GM19240 (cell line): ENCODE data around the gene GALNT14.

Source experiments
- DNase-seq: peaks from one replicate; pipeline ENCODE4 v3.0.0; 2011; ENCODE audit warnings: low spot score; ENCODE audit not compliant: insufficient read length

Gene GALNT14

DNA sequence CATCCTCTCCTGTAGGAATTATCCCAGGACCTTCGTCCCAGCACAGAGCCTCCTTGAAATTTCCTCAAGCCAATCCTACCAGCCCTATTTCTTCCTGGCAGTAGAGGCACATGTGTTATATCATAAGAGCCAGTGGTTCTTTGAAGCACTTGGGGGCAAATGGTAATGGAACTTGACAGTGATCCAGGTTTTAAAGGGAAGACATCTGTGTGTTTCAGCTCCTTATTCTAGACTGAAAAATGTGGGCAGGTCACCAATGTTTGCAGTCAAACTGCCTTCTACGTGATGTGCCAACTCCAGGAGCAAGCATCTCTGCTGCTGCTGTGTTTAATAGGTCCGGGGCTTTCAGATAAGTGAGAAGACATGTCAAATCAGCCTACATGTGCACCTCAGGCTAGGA is 157.1 kb downstream of the GALNT14 start:
- DNase-seq: no peak

DNA sequence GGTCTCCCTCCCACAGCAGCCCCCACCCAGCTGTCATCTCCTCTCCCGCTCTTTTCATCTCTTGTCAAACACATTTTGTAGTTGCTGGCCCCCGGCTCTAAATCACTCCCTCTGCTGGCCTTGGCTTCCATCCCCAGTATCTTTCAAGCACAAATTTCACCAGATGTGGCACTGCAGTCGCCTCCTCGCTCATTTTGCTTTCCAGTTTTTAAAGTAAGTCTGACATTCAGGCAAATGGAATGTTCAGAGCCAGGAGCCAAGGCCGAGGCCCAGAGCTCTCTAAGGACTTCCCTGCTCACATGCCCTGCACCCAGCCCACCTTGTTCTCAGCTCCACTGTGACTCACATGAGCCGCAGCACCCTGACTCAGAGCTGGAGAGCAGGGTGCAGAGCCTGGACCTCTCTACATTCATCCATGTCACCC is 158.4 kb downstream of the GALNT14 start:
- DNase-seq: no peak

DNA sequence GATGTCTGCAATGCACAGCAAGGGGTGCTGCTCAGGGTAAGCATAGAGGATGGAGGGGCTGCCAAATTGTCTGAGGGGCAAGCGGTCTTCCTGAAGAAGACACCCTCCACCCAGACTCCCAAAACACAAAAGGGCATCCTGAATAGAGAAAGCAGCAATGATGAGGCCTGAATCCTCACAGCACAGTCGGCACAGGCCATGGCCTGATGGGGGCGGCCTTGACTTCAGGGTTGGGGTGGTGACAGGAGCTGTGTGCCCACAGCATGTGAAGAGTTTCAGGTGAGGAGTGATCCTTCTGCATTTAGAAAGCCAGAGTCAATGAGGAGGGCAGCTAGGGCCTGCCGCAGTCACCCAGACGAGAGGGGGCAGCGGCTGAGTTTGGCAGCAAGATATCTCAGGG is 159.4 kb downstream of the GALNT14 start:
- DNase-seq: no peak

- no peak for DNase-seq
Observed at GRCh38 chr2:30978044-30978443, 160.2 kb downstream of the GALNT14 start.

DNA sequence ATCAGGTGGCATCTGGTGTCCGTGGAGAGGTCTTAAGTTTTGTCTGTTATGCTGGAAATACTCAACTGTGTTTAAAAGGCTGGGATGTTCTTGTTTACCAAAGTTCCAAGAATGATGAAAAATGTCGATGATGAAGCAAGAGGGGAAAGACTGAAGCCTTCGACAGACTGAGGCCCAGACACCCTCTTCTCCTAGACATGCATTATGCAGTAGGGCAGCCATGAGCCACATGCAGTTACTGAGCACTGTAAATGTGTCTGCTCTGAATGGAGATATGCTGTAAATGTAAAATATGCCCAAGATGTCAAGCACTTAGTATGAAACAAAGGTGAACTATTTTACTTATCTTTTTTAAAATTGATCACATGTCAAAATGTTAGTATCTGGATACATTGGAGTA is 163.1 kb downstream of the GALNT14 start:
- no peak for DNase-seq

DNA sequence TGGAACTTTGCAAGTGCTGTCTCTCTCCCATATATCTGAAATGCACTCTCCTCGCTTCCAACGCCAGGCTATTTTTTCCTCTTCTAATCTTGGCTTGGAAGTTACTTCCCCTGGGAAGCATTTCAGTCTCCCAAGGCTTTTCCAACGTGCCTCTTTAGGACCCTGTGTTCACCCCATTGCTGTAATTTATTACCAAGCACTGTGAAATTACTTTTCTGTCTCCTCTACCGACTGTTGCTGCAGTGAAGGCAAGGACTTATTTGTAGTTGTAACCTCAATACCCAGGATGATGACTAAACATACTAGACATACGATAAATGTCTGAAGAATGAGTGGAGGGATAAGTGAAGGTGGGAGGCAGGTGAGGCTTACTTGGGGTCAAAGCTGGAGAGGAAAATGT is 163.7 kb downstream of the GALNT14 start:
- no peak for DNase-seq

DNA sequence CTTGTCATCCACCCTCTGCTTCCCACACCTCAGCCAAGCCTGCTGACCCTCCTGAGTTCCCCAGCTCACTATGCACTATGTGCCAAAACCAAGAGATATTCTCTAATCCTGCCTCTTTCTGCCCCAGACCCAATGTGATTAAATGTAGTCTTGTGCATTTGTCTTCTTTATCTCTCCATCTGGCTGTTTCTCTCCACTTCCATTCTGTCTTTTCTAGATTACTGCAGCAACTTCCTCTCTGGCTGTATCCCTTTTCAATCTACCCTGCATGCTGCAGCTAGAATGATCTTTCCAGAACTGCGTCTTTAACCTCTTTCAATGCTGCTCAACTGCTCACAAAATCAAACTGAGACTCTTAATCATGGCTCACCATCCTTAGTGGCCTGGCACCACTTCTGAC is 164.1 kb downstream of the GALNT14 start:
- DNase-seq: no peak

GRCh38 chr2:30971231-30972025 is 166.8 kb downstream of the GALNT14 start:
- DNase-seq: no peak

DNA sequence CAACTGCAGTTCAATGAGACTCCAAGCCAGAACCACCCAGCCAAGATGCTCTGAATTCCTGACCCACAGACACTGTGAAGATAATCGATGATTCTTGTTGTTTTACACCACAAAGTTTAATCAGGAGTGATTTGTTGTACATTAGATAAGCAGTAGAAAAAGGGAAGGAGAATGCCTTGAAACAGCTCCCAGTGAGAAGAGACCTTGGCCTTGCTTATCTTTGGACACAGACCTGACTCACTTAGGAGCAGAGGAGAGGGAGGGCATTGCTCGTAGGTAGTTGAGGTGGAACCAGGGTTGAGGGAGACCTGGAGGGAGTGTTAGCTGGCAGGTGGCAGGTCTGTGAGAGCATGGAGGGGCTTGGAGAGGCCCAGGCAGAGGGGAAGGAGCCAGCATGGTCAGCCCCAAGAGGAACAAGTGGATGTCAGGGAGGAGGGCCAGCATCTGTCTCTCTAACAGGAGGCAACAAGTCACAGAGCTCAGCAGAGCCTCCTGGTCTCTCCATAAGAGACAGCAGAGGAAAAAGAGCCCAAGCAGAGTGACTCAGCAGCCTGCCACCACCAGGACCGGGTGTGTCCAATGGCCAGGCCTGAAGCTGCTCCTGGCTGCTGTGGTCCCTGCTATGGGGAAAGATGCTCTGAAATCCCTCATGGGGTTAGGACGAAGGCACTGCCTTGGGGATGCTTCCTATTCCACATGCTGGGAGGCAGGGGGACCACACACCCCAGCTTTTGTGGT is 169.4 kb downstream of the GALNT14 start:
- no peak for DNase-seq

- no peak for DNase-seq
Observed at GRCh38 chr2:30966786-30967185, 171.5 kb downstream of the GALNT14 start.

GRCh38 chr2:30965022-30965531 is 173.2 kb downstream of the GALNT14 start:
- no peak for DNase-seq

- no peak for DNase-seq
Observed at GRCh38 chr2:30964334-30965005, 173.8 kb downstream of the GALNT14 start.

DNA sequence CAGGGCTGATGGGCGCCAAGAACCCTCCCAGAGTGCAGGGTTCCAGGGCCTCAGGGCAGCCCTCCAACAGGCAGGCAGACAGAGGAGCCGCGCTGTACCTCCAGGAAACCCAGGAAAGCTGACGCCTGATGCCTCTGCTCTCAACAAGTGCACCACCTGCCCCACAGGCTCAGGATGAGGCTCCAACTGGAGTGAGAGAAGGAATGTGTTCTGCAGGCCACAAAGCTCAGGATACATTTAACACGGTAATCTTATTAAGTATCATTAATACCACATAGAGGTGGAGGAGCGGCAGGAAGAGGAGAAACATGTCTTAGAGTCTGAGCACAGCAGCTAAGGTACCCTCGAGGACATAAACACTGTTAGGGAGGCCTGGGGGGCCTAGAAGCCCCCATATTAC is 175.1 kb downstream of the GALNT14 start:
- no peak for DNase-seq

DNA sequence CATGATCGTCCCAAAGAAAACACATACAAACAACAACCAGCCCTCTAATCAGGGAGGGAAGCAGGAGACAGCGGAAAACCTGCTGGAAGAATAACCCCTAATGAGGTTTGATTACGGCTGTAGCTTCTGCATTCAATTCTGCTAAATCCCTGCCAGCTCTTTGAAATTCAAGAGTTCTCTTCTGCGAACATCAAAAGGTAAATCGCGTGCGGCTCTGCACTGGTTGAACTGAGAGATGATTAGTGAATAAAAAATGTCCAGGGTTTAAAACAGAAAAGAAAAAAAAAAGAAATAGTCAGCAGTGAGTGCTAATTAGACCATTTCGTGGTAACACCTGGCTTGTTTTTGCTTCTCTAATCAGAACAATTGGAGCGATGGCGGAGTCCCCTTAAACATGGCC is 178.0 kb downstream of the GALNT14 start:
- DNase-seq: no peak

GRCh38 chr2:30959653-30960052 is 178.6 kb downstream of the GALNT14 start:
- DNase-seq: no peak

GRCh38 chr2:30958918-30959265 is 179.3 kb downstream of the GALNT14 start:
- DNase-seq: no peak

GRCh38 chr2:30958193-30958917 is 179.9 kb downstream of the GALNT14 start:
- no peak for DNase-seq

GRCh38 chr2:30957591-30957990 is 180.6 kb downstream of the GALNT14 start:
- no peak for DNase-seq

DNA sequence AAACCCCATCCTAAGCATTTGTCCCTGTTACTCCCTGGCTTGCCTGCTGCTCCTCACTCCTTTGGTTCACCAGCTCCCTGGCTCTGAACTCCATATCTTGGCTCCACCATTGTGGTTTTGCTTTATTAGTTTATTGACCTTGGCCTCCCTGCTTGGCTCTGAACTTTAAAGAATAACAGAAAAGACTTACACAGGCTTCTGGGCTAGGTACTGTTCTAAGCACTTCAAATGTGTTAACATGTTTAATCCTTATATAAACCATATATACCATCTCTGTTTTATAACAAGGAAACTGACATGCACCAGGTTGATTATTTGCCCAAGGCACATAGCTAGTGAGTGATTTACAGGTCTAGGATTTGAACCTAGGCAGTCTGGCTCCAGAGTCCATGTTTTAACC is 181.2 kb downstream of the GALNT14 start:
- no peak for DNase-seq

- no peak for DNase-seq
Observed at GRCh38 chr2:30955516-30956132, 182.6 kb downstream of the GALNT14 start.

- no peak for DNase-seq
Observed at GRCh38 chr2:30950339-30950738, 187.9 kb downstream of the GALNT14 start.
